ENCODE measurements around the gene RHBDL3. TPM values are rescaled to one million over a fixed set of nuclear protein-coding genes. Genes with fewer than 3 reads are reported as not detected.

The RHBDL3 gene
- total and polyA plus RNA-seq, 10 of the 15 experiments (the other 5 are each of a cell fraction or from before 2014, with no cell fraction given), result 0.04 to 0.24 (median 0.04) TPM; not detected in 5

GRCh38 chr17:32288615-32289014 is 23.0 kb downstream of the RHBDL3 start:
- CTCF ChIA-PET, result no interaction called here
- no peak for FAIRE-seq

More at GRCh38 chr17:32288615-32289014, 23.0 kb downstream of the RHBDL3 start:
- Histone ChIP-seq H3K27me3 (replicated peaks in 1 of 2; ENCODE audit: control insufficient read depth in 2 of 2, insufficient read depth in 2 of 2, low read length in 1 of 2) (0 out of 4 replicates have a peak, but pooled peaks cover 2% of the 10 kb centered on the region in 2 experiments), H3K36me3 (ENCODE audit: control insufficient read depth in 2 of 2, insufficient read depth in 2 of 2, low read length in 1 of 2) (no peaks in the 10 kb centered on the region), H3K4me1 (ENCODE audit: control insufficient read depth, insufficient read depth, low read length) (peaks cover 7% of the 10 kb centered on the region), H3K9me3 (replicated peaks; ENCODE audit: control insufficient read depth, insufficient read depth, low read length) (no peaks in the 10 kb centered on the region), H3K27ac (ENCODE audit: control insufficient read depth, insufficient read depth) (no peak overlapping the region), H3K9ac (ENCODE audit: control insufficient read depth, insufficient read depth, low read length) (no peak overlapping the region), H4K20me1 (ENCODE audit: control insufficient read depth, insufficient read depth) (no peaks in the 10 kb centered on the region), H2AFZ (ENCODE audit: control insufficient read depth, low read depth, low read length) (no peak overlapping the region), H3K4me2 (ENCODE audit: control insufficient read depth, insufficient read depth) (no peak overlapping the region), H3K79me2 (ENCODE audit: control insufficient read depth, insufficient read depth, low read length) (no peaks in the 10 kb centered on the region), H3K4me3 (no peak overlapping the region)
- in situ Hi-C loops (cut with MboI) (no loop called here), intact Hi-C loops (cut with micrococcal nuclease; ENCODE audit: unreplicated experiment) (no loop called here)
- RAD21 ChIA-PET (ENCODE audit: unreplicated experiment), result no interaction called here
- ATAC-seq, result no peak
- POLR2A ChIA-PET, result no interaction called here
- BruUV-seq (replicated peaks), result no TSS peak
- TF ChIP-seq ATF2 (IDR thresholded peaks at IDR 0.05; ENCODE audit: low read length) (no peak), CEBPZ (IDR thresholded peaks at IDR 0.05; ENCODE audit: low read depth, low read length) (no peak), RB1 (IDR thresholded peaks at IDR 0.05; ENCODE audit: borderline replicate concordance) (no peak), E4F1 (IDR thresholded peaks at IDR 0.05; ENCODE audit: borderline replicate concordance, partially characterized antibody) (no peak), MTA3 (IDR thresholded peaks at IDR 0.05; ENCODE audit: borderline replicate concordance, low read length) (no peak)
- no peak for DNase-seq (ENCODE audit: low read depth, low spot score)
- SMC1A ChIA-PET (ENCODE audit: uncharacterized antibody, unreplicated experiment), result no interaction called here
- 42% methylated on average over 11 of the region's 11 CpGs for WGBS (ENCODE audit: insufficient coverage, insufficient replicate concordance, low lambda C conversion rate, missing lambda C conversion rate)
